SJCRH30 (cell line): ENCODE measurements around the gene CUL4A. TPM values are rescaled to one million over a fixed set of nuclear protein-coding genes. Genes with fewer than 3 reads are reported as not detected.
"Not testable (repeated sequence)": the region's sequence is repeated elsewhere in the genome, so short reads cannot be mapped to it uniquely, and the experiment has no call there.

Source experiments
- DNase-seq, 2 experiments: peaks; one replicate each; pipeline ENCODE4 v3.0.0-alpha.2; 2015 to 2020
- H3K27ac ChIP-seq: fragments of 250-450 bp; sonication (Bioruptor Pico); 2 replicates; pipeline ENCODE4 v1.5.1; 2020; ENCODE audit warnings: mild to moderate bottlenecking, moderate library complexity
- H3K27me3 ChIP-seq: fragments of 250-450 bp; sonication (Bioruptor Pico); 2 replicates; pipeline ENCODE4 v1.5.1; 2020; ENCODE audit warnings: mild to moderate bottlenecking, moderate library complexity
- H3K36me3 ChIP-seq: fragments of 250-450 bp; sonication (Bioruptor Pico); 2 replicates; pipeline ENCODE4 v1.5.1; 2020; ENCODE audit warnings: mild to moderate bottlenecking, moderate library complexity
- H3K4me1 ChIP-seq: fragments of 250-450 bp; sonication (Bioruptor Pico); 2 replicates; pipeline ENCODE4 v1.5.1; 2020; ENCODE audit warnings: mild to moderate bottlenecking, moderate library complexity
- H3K4me3 ChIP-seq: fragments of 250-450 bp; sonication (Bioruptor Pico); 2 replicates; pipeline ENCODE4 v1.5.1; 2020; ENCODE audit warnings: mild to moderate bottlenecking, moderate library complexity
- H3K9me3 ChIP-seq: fragments of 250-450 bp; sonication (Bioruptor Pico); replicated peaks from 2 replicates; pipeline ENCODE4 v1.5.1; 2020; ENCODE audit warnings: mild to moderate bottlenecking, moderate library complexity
- total RNA-seq: library from RNA; depleted of rRNA; stranded (reverse); fragments of >200 nt; shearing (Covaris generic); gene quantifications from 2 replicates; pipeline ENCODE4 v1.2.3, GENCODE V29; 2014; rRNA removed

The CUL4A gene
- total RNA-seq, result 67.4 and 67.6 TPM in 2 replicates

DNA sequence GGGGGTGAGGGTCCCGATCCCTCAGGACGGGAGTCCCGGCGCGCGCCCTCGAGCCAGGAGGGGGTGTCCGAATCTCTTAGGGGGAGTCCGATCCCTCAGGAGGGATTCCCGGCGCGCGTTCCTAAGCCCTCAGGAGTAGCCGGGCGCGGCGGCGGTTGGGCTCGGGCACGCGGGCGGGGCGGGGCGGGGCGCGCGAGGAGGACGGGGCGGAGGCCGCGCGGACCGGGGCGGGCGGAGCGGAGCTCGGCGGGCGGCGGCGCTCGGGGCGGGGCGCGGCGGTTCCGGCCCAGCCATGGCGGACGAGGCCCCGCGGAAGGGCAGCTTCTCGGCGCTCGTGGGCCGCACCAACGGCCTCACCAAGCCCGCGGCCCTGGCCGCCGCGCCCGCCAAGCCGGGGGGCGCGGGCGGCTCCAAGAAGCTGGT, at the start of gene CUL4A:
TSS of gene CUL4A (plus strand) at position 278 of the 423 bp plus-strand sequence. CDS start at position 293, 15 bp downstream.
- Histone ChIP-seq H3K27ac (peak within 1 kb of the TSS; percentile 94), H3K4me1 (peaks cover 7% of the 10 kb centered on the region; the same call in 1 of the 2 replicates), H3K36me3 (peaks cover 8% of the 10 kb centered on the region), H3K27me3 (no peaks in the 10 kb centered on the region), H3K4me3 (peak within 1 kb of the TSS; percentile 91), H3K9me3 (no peaks in the 10 kb centered on the region)
- peak; percentile 71 to 80 for DNase-seq

DNA sequence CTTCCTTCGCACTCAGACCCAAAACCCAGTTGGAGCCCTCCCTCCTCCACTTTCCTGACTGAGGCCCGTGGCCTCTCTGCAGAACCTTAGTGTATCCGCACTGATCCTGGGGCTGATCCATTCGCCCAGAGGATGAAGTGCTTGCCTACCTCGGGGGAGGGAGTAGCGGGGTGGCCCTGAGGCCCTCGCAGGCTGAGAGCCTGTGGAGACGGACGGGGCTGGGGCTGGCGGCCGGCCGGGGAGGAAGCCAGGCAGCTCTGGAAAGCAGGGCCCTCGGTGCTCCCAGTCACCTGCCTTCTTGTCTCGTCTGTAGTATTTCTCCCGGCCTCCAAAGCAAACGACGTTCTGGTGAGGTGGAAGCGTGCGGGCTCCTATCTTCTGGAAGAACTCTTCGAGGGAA, 49.7 kb upstream of the CUL4A start:
- H3K4me1 ChIP-seq, result peaks cover 10% of the 10 kb centered on the region; the same call in 1 of the 2 replicates
- H3K36me3 ChIP-seq, result no peaks in the 10 kb centered on the region
- no peak overlapping the region for H3K27ac ChIP-seq
- no peak overlapping the region for H3K4me3 ChIP-seq
- DNase-seq, result no peak
- peaks cover 6% of the 10 kb centered on the region for H3K27me3 ChIP-seq
- H3K9me3 ChIP-seq, result no peaks in the 10 kb centered on the region

DNA sequence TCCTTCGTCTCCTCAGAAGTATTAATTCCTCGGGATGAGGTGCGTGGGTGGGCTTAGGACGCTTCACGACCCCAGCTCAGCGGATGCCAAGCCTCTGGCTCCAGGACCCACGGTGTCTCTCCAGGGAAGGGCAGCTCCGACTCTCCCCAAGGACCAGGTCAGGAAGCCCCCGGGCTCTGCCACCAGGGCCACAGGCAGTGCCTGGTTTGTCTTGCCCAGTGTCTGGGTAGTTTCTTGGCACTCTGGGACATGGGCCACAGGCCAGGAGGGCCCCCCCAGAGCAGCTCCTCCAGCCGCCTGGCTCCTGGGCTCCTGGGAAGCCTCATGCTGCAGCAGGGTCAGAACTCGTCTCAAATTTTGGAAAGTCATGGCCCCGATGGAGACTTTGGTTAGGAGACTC, 48.4 kb upstream of the CUL4A start:
- Histone ChIP-seq H3K27me3 (peaks cover 6% of the 10 kb centered on the region; the same call in 1 of the 2 replicates), H3K4me1 (peaks cover 7% of the 10 kb centered on the region), H3K4me3 (no peak overlapping the region), H3K9me3 (no peaks in the 10 kb centered on the region), H3K36me3 (no peaks in the 10 kb centered on the region), H3K27ac (no peak overlapping the region)
- DNase-seq, result no peak

DNA sequence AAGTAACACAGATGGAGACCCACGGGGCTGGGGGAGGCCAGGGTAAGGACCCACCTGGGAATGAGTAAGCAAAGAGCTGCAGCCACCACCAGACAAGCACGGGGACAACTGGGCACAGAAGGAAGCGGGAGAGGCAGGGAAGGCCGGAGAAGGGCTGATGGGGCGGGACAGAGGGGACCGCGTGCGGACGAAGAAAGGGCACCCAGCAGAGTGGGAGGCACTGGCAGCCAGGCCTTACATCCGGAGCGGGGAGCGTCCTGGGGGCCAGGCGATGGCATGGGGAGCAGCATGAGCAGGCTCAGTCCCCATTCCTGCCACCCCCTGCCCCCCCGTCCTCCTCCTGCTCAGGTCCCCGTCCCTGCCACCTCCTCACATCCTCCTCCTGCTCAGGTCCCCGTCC, 48.0 kb upstream of the CUL4A start:
- no peak overlapping the region for H3K27ac ChIP-seq
- no peaks in the 10 kb centered on the region for H3K36me3 ChIP-seq
- H3K4me3 ChIP-seq, result no peak overlapping the region
- H3K9me3 ChIP-seq, result no peaks in the 10 kb centered on the region
- H3K27me3 ChIP-seq, result peaks cover 6% of the 10 kb centered on the region; the same call in 1 of the 2 replicates
- no peak for DNase-seq
- peaks cover 8% of the 10 kb centered on the region for H3K4me1 ChIP-seq

DNA sequence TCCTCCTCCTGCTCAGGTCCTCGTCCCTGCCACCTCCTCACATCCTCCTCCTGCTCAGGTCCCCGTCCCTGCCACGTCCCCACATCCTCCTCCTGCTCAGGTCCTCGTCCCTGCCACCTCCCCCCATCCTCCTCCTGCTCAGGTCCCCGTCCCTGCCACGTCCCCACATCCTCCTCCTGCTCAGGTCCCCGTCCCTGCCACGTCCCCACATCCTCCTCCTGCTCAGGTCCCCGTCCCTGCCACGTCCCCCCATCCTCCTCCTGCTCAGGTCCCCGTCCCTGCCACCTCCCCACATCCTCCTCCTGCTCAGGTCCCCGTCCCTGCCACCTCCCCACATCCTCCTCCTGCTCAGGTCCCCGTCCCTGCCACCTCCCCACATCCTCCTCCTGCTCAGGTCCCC, 47.4 kb upstream of the CUL4A start:
- not testable (repeated sequence) for DNase-seq, H3K4me1 ChIP-seq, H3K27ac ChIP-seq, H3K9me3 ChIP-seq, H3K4me3 ChIP-seq, H3K27me3 ChIP-seq, H3K36me3 ChIP-seq

DNA sequence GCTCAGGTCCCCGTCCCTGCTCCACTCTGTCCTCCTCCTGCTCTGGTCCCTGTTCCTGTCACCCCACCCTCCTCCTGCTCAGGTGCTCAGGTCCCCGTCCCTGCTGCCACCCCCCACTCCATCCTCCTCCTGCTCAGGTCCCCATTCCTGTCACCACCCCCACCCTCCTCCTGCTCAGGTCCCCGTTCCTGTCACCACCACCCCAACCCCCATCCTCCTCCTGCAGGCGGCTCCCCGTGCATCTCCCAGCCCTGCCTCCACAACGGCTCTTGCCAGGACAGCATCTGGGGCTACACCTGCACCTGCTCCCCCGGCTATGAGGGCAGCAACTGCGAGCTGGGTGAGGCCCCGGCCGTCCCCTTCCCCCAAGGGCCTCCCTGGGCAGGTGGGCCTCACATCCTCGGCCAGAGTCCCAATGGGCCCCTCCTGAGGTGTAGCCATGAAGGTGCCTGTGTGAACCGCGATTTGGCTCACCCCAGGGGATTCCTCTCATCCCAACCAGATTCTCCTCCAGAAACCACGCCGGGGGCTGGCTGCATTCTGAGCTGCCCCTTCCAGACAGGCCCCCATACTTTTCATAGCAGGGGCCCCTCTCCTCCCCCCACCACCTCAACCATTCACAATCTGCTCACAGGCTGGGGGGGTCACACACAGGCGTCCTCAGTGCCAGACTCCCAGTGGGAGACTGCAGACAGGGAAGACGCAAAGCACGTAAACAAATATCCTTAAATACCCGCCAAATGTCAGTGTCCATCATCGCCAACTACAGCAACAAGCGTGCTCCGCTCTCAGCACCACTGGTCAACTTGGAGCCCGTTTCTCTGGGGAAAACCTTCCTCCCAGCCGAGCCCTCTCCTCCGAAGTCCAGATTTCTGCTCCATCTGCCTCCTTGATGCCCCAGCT, 46.4 kb upstream of the CUL4A start:
- Histone ChIP-seq H3K4me3 (peak overlapping the region; percentile 35), H3K27ac (no peak overlapping the region; the same call in 1 of the 2 replicates), H3K36me3 (no peaks in the 10 kb centered on the region), H3K9me3 (no peaks in the 10 kb centered on the region), H3K27me3 (peaks cover 6% of the 10 kb centered on the region; the same call in 1 of the 2 replicates), H3K4me1 (peaks cover 8% of the 10 kb centered on the region)
- peak; percentile 75 to 79 for DNase-seq

DNA sequence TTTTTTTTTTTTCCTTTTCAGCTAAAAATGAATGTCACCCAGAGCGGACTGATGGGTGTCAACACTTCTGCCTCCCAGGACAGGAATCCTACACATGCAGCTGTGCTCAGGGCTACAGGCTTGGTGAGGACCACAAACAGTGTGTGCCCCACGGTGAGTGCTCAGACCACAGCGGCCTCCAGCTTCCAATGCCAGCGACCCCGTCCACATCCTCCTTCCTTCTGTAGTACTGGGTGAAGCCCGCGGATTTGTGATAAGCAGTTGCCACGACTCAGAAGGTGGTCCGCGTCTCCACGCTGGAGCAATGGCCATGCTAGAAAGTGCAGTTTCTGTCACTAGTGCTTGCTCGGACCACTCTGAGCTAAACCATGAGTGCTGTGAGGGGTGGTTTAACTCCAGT, 44.9 kb upstream of the CUL4A start:
- Histone ChIP-seq H3K27me3 (peaks cover 6% of the 10 kb centered on the region; the same call in 1 of the 2 replicates), H3K9me3 (no peaks in the 10 kb centered on the region), H3K4me1 (peaks cover 8% of the 10 kb centered on the region), H3K36me3 (no peaks in the 10 kb centered on the region; the same call in 1 of the 2 replicates), H3K4me3 (no peak overlapping the region), H3K27ac (no peak overlapping the region)
- DNase-seq, result no peak

DNA sequence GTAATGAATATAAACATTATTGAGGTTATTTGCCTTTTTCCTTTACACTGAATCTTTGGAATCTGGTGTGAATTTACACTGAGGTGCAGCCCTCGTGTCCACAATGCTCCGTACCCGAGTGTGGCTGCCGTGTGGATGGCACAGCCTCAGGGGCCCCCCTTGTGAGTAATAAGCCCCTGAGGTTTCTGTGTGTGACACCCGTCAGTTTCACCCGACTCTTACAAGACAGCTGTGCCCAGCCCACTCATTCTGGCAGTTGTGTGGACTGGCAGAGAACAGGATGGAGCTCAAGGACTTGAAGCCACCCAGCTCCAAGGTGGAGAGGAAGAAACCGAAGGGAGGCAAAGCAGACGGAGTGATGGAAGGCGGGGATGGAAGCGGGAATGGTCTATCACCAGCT, 43.1 kb upstream of the CUL4A start:
- no peak overlapping the region for H3K27ac ChIP-seq
- H3K4me3 ChIP-seq, result no peak overlapping the region
- no peaks in the 10 kb centered on the region; the same call in 1 of the 2 replicates for H3K36me3 ChIP-seq
- no peaks in the 10 kb centered on the region for H3K9me3 ChIP-seq
- no peak for DNase-seq
- H3K4me1 ChIP-seq, result peaks cover 8% of the 10 kb centered on the region
- no peaks in the 10 kb centered on the region for H3K27me3 ChIP-seq

DNA sequence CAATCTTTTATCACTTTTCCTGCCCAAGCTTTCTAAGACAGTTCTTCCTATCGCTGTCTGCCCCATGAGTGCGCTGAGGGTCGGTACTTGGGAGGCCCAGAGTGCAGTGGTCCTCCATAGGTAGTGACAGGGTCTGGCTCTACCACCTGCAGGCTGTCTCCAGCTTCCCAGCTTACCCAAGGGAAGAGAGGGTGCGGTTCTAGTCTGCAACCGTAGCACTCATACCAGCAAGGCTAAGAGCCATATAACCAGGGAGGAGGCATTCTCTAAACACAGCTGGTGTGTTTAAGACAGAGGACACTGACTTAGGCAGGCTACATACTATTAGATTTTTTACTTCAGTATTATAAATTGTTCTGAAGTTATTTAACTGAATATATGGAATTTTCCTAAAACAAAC, 42.7 kb upstream of the CUL4A start:
- Histone ChIP-seq H3K36me3 (no peaks in the 10 kb centered on the region; the same call in 1 of the 2 replicates), H3K9me3 (no peaks in the 10 kb centered on the region), H3K4me1 (peaks cover 8% of the 10 kb centered on the region), H3K27ac (no peak overlapping the region), H3K4me3 (no peak overlapping the region), H3K27me3 (no peaks in the 10 kb centered on the region)
- DNase-seq, result no peak

DNA sequence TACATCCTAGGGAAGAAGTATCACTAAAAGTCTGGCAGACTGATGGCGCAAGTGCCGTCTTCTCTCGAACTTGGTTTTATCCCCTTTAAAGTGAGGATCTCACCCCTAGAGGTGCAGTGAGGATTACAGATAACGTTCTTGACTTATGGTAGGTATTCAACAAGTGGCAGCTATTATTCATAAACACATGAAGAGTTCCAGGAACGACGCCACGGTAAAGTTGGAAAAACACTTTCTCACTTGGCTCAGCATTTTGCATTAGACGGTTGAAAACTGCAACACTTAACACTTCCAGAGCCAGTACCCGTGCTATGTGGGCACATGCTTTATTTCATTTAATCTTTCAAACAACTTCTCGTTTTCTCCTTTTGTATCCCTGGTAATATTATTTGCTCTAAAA, 42.3 kb upstream of the CUL4A start:
- peaks cover 8% of the 10 kb centered on the region for H3K4me1 ChIP-seq
- H3K27ac ChIP-seq, result no peak overlapping the region
- H3K9me3 ChIP-seq, result no peaks in the 10 kb centered on the region
- H3K4me3 ChIP-seq, result no peak overlapping the region
- H3K36me3 ChIP-seq, result no peaks in the 10 kb centered on the region; the same call in 1 of the 2 replicates
- H3K27me3 ChIP-seq, result no peaks in the 10 kb centered on the region
- no peak for DNase-seq

DNA sequence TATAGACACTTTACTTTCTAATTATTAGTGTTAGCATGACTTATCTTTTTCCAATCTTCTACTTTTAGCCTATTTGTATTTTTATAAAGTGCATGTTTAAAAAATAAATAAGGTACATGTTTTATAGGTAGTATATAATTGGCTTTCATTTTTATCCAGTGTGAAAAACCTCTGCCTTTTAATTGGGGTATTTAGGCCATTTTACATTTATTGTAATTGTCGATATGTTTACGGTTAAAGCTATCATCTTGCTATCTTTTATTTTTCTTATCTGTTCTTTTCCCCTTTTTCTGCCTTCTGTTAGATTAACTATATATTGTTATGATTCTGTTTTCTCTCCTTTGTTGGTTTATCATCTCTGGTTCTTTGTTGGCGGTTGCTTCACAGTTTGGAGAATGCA, 41.8 kb upstream of the CUL4A start:
- no peaks in the 10 kb centered on the region for H3K27me3 ChIP-seq
- no peaks in the 10 kb centered on the region; the same call in 1 of the 2 replicates for H3K36me3 ChIP-seq
- peaks cover 8% of the 10 kb centered on the region for H3K4me1 ChIP-seq

DNA sequence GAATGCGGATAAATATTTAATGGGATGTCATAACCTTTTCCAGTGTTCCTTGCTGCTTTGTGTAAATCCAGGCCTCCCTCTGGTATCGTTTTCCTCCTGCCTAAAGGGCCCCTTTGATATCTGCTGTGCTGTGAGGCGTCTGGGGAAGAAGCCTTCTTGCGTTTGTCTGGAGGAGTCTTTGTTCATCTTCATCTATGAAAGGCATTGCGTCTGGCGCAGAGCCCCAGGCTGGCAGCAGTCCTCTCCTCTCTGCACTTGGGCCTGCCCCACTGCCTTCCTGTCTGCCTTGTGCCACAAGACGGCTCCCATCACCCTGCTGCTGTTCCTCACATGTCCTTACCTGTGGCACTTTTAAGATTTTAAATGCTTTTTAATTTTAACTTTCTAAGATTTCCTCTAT, 41.2 kb upstream of the CUL4A start:
- no peak for DNase-seq
- Histone ChIP-seq H3K4me3 (no peak overlapping the region), H3K9me3 (no peaks in the 10 kb centered on the region), H3K36me3 (no peaks in the 10 kb centered on the region; the same call in 1 of the 2 replicates), H3K27ac (no peak overlapping the region), H3K27me3 (no peaks in the 10 kb centered on the region), H3K4me1 (peaks cover 4% of the 10 kb centered on the region)

More for the DNA sequence above, 41.8 kb upstream of the CUL4A start:
- Histone ChIP-seq H3K4me3 (no peak overlapping the region), H3K9me3 (no peaks in the 10 kb centered on the region), H3K27ac (no peak overlapping the region)
- DNase-seq, result no peak

DNA sequence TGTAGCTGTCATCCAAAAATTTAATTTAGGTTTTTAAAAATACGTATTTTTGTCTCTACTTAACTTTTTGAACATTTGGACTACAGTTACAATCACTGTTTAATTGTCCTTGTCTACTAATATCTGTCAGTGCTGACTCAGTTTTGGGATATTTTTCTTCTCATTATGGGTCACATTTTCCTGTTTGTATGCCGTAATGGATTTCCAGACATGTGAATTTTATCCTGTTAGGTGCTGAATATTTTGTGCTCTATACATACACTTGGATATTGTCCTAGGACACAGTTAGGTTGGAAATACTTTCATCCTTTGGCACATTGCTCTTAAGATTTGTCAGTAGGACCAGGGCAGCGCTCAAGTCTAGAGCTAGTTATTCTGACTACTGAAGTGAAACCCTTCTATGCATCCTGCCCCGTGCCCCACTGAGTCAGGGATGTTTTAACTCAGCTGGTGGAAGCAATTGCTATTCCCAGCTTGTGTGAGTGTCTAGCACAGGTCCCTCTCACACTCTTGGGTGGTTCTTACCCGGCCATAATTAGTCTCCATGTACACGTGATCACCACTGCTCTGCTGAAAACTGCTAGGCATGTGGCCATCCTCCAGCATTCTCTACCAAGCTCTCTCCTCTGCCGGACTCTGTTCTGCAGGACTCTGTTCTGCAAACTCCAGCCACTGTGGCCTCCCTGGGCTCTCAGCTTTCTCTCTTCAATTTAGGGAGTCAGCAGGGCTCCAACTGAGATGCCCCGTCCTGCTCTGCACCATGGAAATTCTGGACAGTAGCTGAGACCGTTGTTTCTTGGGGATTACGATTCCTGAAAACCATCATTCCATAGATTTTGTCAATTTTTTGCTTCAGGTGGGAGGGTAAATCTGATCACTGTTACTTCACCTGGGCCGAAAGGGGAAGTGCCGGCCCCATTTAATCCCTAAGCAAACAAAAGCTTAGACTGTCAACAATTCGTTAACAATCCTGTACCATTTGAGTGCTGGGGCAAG, 39.8 kb upstream of the CUL4A start:
- Histone ChIP-seq H3K4me1 (peaks cover 3% of the 10 kb centered on the region), H3K27ac (no peak overlapping the region), H3K4me3 (no peak overlapping the region), H3K27me3 (no peaks in the 10 kb centered on the region), H3K9me3 (no peaks in the 10 kb centered on the region), H3K36me3 (no peaks in the 10 kb centered on the region; the same call in 1 of the 2 replicates)
- no peak for DNase-seq

DNA sequence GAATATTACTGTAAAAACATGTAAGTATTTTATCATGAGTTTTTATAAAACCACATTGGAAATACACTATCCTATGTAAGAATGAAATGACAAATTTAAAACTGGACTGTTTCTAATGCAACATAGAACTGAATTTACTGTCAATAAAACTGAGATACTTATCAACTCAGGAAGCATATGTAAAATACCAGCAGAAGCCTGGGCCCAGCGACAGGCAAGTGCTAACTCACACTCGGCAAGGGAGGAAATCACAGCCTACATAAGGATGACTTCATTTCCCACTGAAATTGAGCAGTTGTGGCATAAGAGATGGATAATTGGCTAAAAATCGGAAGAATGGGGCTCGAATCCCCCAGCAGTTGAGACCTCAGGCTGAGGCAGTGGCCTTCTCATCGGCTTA, 38.9 kb upstream of the CUL4A start:
- Histone ChIP-seq H3K9me3 (no peaks in the 10 kb centered on the region), H3K4me3 (no peak overlapping the region), H3K4me1 (peaks cover 3% of the 10 kb centered on the region), H3K36me3 (peaks cover 5% of the 10 kb centered on the region), H3K27me3 (no peaks in the 10 kb centered on the region), H3K27ac (no peak overlapping the region)
- no peak for DNase-seq
